GM19193 (cell line): Measurements from ENCODE around the gene TSC22D3.

Source experiments
- POLR2A ChIP-seq: IDR thresholded peaks from 4 replicates; pipeline ENCODE4 v1.6.1; 2011; ENCODE audit not compliant: insufficient read depth, insufficient read length; ENCODE audit errors: extremely low read depth

TSC22D3 gene

DNA sequence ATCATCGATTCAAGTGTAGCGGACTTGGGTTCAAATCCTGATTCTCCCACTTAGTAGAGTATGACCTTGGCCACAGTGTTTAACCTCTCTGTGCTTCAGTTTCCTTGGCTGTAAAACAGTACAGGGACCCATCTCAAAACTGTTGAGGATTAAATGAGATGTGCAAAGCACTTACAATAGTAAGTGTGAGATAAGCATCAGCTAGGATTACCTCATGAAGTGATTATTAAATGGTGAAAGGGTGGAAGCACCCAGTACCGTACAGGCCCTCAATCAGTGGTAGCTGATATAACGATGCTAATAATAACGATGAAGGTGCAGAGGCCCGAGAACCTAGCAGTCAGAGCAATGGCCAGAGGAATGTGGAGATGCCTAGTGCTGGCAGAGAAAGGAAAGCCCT lies 102.2 kb downstream of the TSC22D3 start:
- TF ChIP-seq POLR2A, result no peak

DNA sequence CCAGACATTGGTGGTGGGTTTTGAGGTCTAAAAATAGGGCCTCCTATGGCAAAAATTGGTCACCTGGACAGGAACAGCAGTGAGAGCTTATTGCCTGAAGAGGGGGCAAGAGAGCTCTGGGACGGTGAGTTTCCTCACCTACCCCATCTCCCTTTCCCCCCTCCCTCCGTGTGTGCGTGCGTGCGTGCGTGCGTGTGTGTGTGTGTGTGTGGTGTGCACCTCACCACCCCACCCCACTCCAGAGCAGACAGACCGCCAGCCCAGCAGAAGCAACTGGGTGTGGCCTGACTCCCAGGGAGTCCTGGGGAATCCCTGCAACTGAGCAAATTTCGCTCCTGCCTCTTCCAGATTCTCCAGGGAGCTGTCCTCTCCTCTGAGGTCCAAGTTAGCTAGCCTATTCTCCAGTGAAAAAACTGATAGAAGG lies 102.6 kb downstream of the TSC22D3 start:
- TF ChIP-seq POLR2A, result no peak

DNA sequence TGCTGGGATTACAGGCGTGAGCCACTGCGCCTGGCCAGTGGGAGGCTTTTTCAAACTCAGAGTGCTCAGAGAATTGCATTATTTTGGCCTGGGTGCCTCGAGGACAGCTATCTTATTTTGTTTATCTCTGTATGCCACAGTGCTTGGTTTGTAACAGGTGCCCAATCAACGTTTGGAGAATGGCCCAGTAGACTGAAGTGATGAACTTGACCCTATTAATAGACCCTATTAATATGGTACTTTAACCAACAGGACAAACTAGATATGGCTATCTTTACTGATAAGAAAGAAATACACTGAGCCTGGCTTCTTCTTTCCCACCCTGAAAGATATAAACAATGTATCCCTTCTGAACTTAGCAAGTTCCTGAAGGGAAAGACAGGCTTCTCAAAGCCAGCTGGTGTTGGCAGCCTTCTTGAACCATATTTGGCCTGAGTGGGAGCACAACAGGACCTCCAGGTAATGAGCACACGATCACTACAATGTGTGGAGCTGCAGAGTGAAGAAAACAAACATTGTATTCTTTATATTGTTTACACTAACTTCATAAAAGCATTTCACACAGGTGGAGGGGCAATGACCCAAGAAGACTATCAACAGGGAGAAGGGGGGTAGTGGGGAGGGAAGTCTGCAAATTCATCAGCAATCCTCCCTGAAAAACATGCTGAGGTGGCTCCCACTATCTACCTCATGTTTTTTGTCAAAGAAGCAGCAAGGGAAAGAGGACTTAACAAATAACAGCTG lies 105.5 kb downstream of the TSC22D3 start:
- TF ChIP-seq POLR2A, result no peak

GRCh38 chrX:107669261-107669660 lies 106.3 kb downstream of the TSC22D3 start:
- TF ChIP-seq POLR2A, result no peak

DNA sequence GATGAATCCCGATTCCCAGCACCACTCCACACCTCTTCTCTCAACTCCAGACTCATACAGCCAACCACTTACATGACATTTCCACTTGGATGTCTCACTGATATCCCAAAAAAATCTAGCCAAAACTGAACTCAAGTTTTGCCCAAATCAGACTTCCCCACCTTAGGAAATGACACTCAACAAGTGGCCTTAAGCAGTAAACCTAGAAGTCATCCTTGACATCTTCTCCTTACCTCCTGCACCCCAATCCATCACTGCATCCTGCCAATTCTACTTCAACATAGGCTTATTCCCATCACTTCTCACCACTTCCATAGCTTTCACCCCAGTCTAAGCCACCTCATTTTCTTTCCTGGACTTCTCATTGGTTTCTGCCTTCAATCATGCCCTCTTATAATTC lies 108.2 kb downstream of the TSC22D3 start:
- no peak for TF ChIP-seq POLR2A

DNA sequence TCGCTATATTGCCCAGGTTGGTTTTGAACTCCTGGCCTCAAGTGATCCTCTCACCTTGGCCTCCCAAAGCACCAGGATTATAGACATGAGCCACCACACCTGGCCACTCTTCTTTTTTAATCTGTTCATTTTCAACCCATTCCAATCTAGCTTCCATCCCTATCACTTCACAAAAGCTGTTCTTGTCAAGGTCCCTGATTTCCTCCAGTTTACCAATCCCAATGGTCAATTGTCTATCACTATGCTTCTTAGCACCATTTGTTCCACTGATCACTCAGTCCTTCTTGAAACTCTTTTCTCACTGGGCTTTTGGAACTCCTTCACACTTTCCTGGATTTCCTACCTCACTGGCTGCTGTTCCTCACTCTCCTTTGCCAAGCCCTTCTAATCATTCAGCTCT lies 108.7 kb downstream of the TSC22D3 start:
- TF ChIP-seq POLR2A, result no peak
